AG08396 (cell line): ENCODE measurements around the gene TMEM109.

Experiments used
- DNase-seq: peaks from one replicate; pipeline ENCODE4 v3.0.0; 2012; ENCODE audit warnings: low spot score, mixed read lengths

The TMEM109 gene

DNA sequence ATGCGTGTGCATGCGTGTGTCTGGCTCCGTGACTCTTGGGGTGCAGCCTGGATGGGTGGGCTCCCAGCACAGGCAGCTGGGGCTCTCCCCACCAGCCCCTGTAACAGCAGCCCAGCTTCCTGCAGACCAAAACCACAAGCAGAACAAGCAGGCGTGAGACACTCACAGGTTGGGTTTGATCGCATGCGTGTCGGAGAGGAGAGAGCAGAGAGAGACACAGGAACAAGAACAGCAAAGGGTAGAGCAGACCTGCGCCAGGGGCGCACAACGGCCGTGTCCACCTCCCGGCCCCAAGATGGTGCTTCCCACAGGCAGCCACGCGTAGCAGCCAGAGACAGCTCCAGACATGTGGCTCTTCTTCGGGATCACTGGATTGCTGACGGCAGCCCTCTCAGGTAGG is 57.6 kb downstream of the TMEM109 start, which contains the start of gene CD6:
Gene CD6, plus strand, starts transcription at position 161 of the 400 bp plus-strand sequence. Its CDS starts 186 bp downstream, at position 347.
- no peak for DNase-seq

- DNase-seq, result no peak
Observed at GRCh38 chr11:60972182-60973030, 58.4 kb downstream of the TMEM109 start.
